B cell (primary cell): ENCODE data around the gene CXCL12. TPM values are rescaled to one million over a fixed set of nuclear protein-coding genes. Genes with fewer than 3 reads are reported as not detected.

Experiments
- ATAC-seq: fragments of 200-7000 bp; cut with Tn5 transposase; one replicate; pipeline ENCODE4 v1.10.0; 2021; ENCODE audit warnings: low read depth, mild to moderate bottlenecking, moderate number of reproducible peaks, moderate library complexity
- CTCF ChIA-PET: fragments of 350-600 bp; sonication (Branson Sonifier 250); formaldehyde crosslinking; loops from one replicate; lab custom pipeline; 2021; ENCODE audit warnings: antibody characterized with exemption, inconsistent platforms; lab: Charles Lee
- POLR2A ChIA-PET: fragments of 350-600 bp; sonication (Branson Sonifier 250); formaldehyde crosslinking; loops from one replicate; lab custom pipeline; 2021; ENCODE audit warnings: antibody characterized with exemption; lab: Charles Lee
- DNase-seq: peaks from one replicate; pipeline ENCODE4 v3.0.0; 2013
- H2AFZ ChIP-seq: 2 replicates; pipeline ENCODE4 v1.6.1; 2012; ENCODE audit warnings: mild to moderate bottlenecking, low read depth, low read length; ENCODE audit not compliant: insufficient read depth, poor library complexity, severe bottlenecking
- H3K27ac ChIP-seq, 2 donors: 1 replicate in 1 of 2; 2 replicates in 1 of 2; pipeline ENCODE4 v1.5.1; 2012 to 2013; ENCODE audit warnings: low read length in 2 of 2, mild to moderate bottlenecking in 2 of 2, moderate library complexity in 1 of 2
- H3K27me3 ChIP-seq, 4 experiments: fragments of 200-600 bp in 1 of 4; sonication (generic) in 1 of 4; replicated peaks in 1 of 4; 1 replicate in 2 of 4; 2 replicates in 2 of 4; pipeline versions ENCODE4 v1.6.1 to v1.7.0; 2013 to 2016; ENCODE audit warnings: low read length in 3 of 4, mild to moderate bottlenecking in 2 of 4, mixed read lengths in 1 of 4, moderate library complexity in 1 of 4; ENCODE audit not compliant: insufficient read depth in 4 of 4, control insufficient read depth in 3 of 4; ENCODE audit errors: control extremely low read depth in 1 of 4
- H3K36me3 ChIP-seq, 2 experiments: replicated peaks in 1 of 2; 1 replicate in 1 of 2; 2 replicates in 1 of 2; pipeline versions ENCODE4 v1.6.1 to v1.7.1; 2013; ENCODE audit warnings: low read length in 1 of 2; ENCODE audit not compliant: insufficient read depth in 2 of 2, control insufficient read depth in 1 of 2; ENCODE audit errors: control extremely low read depth in 1 of 2, extremely low read depth in 1 of 2
- H3K4me1 ChIP-seq, 2 donors: fragments of 200-600 bp in 1 of 2; sonication (generic) in 1 of 2; 1 replicate in 1 of 2; 2 replicates in 1 of 2; pipeline versions ENCODE4 v1.5.1 to v1.6.1; 2013 to 2017; ENCODE audit warnings: low read length in 2 of 2; ENCODE audit not compliant: control insufficient read depth in 2 of 2, insufficient read depth in 2 of 2
- H3K4me2 ChIP-seq: replicated peaks from 2 replicates; pipeline ENCODE3; 2012; ENCODE audit warnings: mild to moderate bottlenecking, low read depth, low read length; ENCODE audit not compliant: poor library complexity, severe bottlenecking
- H3K4me3 ChIP-seq, 5 experiments: fragments of 200-600 bp in 1 of 5; sonication (generic) in 1 of 5; 1 replicate in 3 of 5; 2 replicates in 2 of 5; pipeline versions ENCODE4 v1.5.1 to v1.7.0; 2011 to 2016; ENCODE audit warnings: low read length in 4 of 5, mild to moderate bottlenecking in 4 of 5, low read depth in 2 of 5, control low read depth in 1 of 5, moderate library complexity in 1 of 5; ENCODE audit not compliant: insufficient read depth in 1 of 5; ENCODE audit errors: control extremely low read depth in 1 of 5, extremely low read depth in 1 of 5
- H3K79me2 ChIP-seq: fragments of 200-600 bp; sonication (generic); one replicate; pipeline ENCODE4 v1.6.0; 2016; ENCODE audit warnings: low read length; ENCODE audit not compliant: control insufficient read depth, insufficient read depth
- H3K9ac ChIP-seq: fragments of 200-600 bp; sonication (generic); 2 replicates; pipeline ENCODE4 v1.6.1; 2017; ENCODE audit warnings: mild to moderate bottlenecking, low read length, moderate library complexity
- H3K9me3 ChIP-seq, 3 donors: one replicate each; pipeline versions ENCODE4 v1.6.1 to v1.7.1; 2013; ENCODE audit warnings: low read length in 2 of 3; ENCODE audit not compliant: control insufficient read depth in 2 of 3, insufficient read depth in 1 of 3; ENCODE audit errors: control extremely low read depth in 1 of 3
- H4K20me1 ChIP-seq: 2 replicates; pipeline ENCODE4 v1.6.0; 2012; ENCODE audit warnings: mild to moderate bottlenecking, low read length; ENCODE audit not compliant: insufficient read depth, control insufficient read depth, poor library complexity, severe bottlenecking
- H3K27ac Mint-ChIP-seq: one replicate; pipeline ENCODE4 v1.8.0; 2021; ENCODE audit warnings: mixed read lengths
- H3K27me3 Mint-ChIP-seq: one replicate; pipeline ENCODE4 v1.8.0; 2021; ENCODE audit warnings: mixed read lengths
- H3K4me1 Mint-ChIP-seq: one replicate; pipeline ENCODE4 v1.8.0; 2021; ENCODE audit warnings: mixed read lengths
- H3K4me3 Mint-ChIP-seq: one replicate; pipeline ENCODE4 v1.8.0; 2021; ENCODE audit warnings: mixed read lengths
- H3K9me3 Mint-ChIP-seq: one replicate; pipeline ENCODE4 v1.8.0; 2022; ENCODE audit warnings: mixed read lengths; ENCODE audit not compliant: insufficient read depth
- EZH2 ChIP-seq: IDR thresholded peaks from 2 replicates; pipeline ENCODE4 v1.6.1; 2012; ENCODE audit warnings: borderline replicate concordance, low read depth, mild to moderate bottlenecking, moderate library complexity, low read length; ENCODE audit not compliant: insufficient read depth, poor library complexity, severe bottlenecking
- WGBS: methylation state at CpG from one replicate; pipeline ENCODE4 v1.1.5; 2013; ENCODE audit warnings: missing lambda C conversion rate; ENCODE audit not compliant: insufficient coverage; 5-methylcytosine and 5-hydroxymethylcytosine counted together
- intact Hi-C: fragments of 100-400 bp; cut with micrococcal nuclease; formaldehyde crosslinking; loops from one replicate; pipeline ENCODE4 v1.10.0; 2022
- polyA plus RNA-seq: library from polyadenylated mRNA; depleted of rRNA; stranded (reverse); fragments of >200 nt; gene quantifications from 2 replicates; pipeline ENCODE4 v1.2.3, GENCODE V29; 2012
- total RNA-seq, 2 donors: library from RNA; stranded (reverse); fragments of 120-200 nt in 1 of 2; gene quantifications; 1 replicate in 1 of 2; 2 replicates in 1 of 2; pipeline versions ENCODE4 v1.2.3 to v1.2.4, GENCODE V29; 2013 to 2022
- TF ChIP-seq, protein P1 (sequence below): fragments of 200-600 bp; IDR thresholded peaks from one replicate; pipeline ENCODE4 v1.8.0; 2022; ENCODE audit warnings: antibody characterized with exemption, mild to moderate bottlenecking

The CXCL12 gene
- total and polyA plus RNA-seq, 2 donors (not counting 1 experiment from before 2014, with no cell fraction given): not detected

DNA sequence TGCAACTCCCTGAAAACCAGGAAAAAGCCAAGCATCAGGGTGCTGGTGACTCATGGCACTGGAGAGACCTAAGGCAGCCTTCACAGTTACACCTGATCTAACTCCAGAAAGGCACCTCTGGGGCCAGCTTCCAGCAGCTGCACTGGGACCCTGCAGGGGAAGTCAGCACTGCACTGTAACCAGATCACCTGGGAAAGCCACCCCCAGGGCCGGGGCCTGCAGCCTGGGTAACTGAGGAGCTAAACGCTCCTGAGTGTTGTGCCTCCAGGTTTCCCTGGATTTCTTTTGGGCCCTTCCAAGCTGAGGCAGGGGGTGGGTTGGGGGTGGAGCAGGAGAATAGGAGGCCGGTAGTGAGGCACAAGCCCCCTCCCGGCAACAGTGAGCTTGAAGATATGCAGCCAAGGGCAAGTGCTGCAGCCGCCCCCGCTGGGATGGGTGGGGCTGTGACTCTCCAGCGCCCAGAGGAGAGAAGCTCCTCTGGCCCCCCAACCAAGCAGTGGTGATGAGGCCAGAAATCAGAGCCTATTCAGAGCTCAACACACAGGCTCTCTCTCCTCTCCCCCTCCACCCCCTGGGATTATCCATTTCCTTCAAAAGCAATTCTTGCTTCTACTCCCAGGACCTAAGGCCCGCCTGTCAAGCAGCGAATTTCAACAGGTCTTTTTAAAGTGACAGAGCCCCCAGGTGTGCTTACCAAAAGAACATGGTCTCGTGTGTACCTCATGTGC lies 2.6 kb downstream of the CXCL12 start:
- Histone ChIP-seq H3K79me2 (no peaks in the 10 kb centered on the region), H3K4me2 (no peak overlapping the region), H2AFZ (no peak overlapping the region), H3K27ac (no peak overlapping the region), H3K4me1 (no peaks in the 10 kb centered on the region), H3K4me3 (no peak overlapping the region), H3K9me3 (peaks cover 0 to 11% (median 0%) of the 10 kb centered on the region in 3 donors), H3K36me3 (no peaks in the 10 kb centered on the region), H4K20me1 (no peaks in the 10 kb centered on the region), H3K27me3 (peaks cover 0 to 18% (median 8%) of the 10 kb centered on the region in 4 experiments), H3K9ac (no peak overlapping the region)
- peaks cover 19% of the 10 kb centered on the region for H3K27me3 Mint-ChIP-seq
- WGBS: 76% methylated on average over 9 of the region's 10 CpGs
- intact Hi-C loops: loop anchor here (10.0 kb wide), 1 partner anchor 707 kb away; no protein-coding TSS in a partner anchor
- no peak for ATAC-seq
- H3K4me1 Mint-ChIP-seq: peaks cover 2% of the 10 kb centered on the region
- TF ChIP-seq, protein P1, sequence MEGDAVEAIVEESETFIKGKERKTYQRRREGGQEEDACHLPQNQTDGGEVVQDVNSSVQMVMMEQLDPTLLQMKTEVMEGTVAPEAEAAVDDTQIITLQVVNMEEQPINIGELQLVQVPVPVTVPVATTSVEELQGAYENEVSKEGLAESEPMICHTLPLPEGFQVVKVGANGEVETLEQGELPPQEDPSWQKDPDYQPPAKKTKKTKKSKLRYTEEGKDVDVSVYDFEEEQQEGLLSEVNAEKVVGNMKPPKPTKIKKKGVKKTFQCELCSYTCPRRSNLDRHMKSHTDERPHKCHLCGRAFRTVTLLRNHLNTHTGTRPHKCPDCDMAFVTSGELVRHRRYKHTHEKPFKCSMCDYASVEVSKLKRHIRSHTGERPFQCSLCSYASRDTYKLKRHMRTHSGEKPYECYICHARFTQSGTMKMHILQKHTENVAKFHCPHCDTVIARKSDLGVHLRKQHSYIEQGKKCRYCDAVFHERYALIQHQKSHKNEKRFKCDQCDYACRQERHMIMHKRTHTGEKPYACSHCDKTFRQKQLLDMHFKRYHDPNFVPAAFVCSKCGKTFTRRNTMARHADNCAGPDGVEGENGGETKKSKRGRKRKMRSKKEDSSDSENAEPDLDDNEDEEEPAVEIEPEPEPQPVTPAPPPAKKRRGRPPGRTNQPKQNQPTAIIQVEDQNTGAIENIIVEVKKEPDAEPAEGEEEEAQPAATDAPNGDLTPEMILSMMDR: no peak
- no peak for TF ChIP-seq EZH2
- no peak overlapping the region for H3K27ac Mint-ChIP-seq
- H3K4me3 Mint-ChIP-seq: no peak overlapping the region
- ChIA-PET CTCF (no interaction called here), POLR2A (no interaction called here)
- H3K9me3 Mint-ChIP-seq: no peaks in the 10 kb centered on the region
- DNase-seq: no peak
